ENCODE measurements around the gene RLN3.

- TF ChIP-seq CTCF (IDR thresholded peaks at IDR 0.05; ENCODE audit: insufficient read depth, low read length) (no peak), POLR2AphosphoS5 (IDR thresholded peaks at IDR 0.05; ENCODE audit: low read depth) (no peak), GABPA (IDR thresholded peaks at IDR 0.05; ENCODE audit: low read depth) (no peak), REST (IDR thresholded peaks at IDR 0.05; ENCODE audit: insufficient replicate concordance, low read depth) (no peak), SPI1 (IDR thresholded peaks at IDR 0.05; ENCODE audit: borderline replicate concordance, low read depth) (no peak)
Observed at GRCh38 chr19:13984875-13985741, 42.8 kb upstream of the RLN3 start.
